Measurements from ENCODE around the gene DPP6.

- no peak for TF ChIP-seq CTCF (IDR thresholded peaks at IDR 0.05)
- TF ChIP-seq POLR2A (IDR thresholded peaks at IDR 0.05) = no peak
These were observed 389.6 kb downstream of the DPP6 start for GRCh38 chr7:154441811-154442210.

All from tibial nerve (tissue), 3 donors.